ENCODE data around the gene LAMB1. TPM values are rescaled to one million over a fixed set of nuclear protein-coding genes. Genes with fewer than 3 reads are reported as not detected.

The LAMB1 gene
- total RNA-seq, 1 donor from 2014 or later: 303 TPM

DNA sequence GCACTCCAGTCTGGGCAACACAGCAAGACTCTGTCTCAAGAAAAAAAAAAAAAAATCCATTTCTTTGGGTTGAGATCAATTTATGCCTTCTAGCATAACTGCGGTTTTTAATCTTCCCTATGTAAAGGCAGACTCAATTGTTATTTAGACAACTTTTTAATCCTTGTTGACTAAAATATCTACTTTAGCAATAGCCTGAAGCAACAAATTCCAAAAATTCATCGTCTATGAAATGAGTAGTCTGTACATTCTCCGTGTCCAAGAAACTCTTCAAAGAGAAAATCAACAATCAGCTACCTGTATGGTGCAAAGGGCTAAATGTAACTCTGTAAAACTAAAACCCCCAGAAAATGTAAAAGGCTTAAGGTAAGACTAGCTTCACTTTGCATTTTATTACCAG, 22.8 kb downstream of the LAMB1 start:
- no peak for DNase-seq (ENCODE audit: low spot score)
- intact Hi-C loops (cut with DNase I): no loop called here
- no peak for ATAC-seq

DNA sequence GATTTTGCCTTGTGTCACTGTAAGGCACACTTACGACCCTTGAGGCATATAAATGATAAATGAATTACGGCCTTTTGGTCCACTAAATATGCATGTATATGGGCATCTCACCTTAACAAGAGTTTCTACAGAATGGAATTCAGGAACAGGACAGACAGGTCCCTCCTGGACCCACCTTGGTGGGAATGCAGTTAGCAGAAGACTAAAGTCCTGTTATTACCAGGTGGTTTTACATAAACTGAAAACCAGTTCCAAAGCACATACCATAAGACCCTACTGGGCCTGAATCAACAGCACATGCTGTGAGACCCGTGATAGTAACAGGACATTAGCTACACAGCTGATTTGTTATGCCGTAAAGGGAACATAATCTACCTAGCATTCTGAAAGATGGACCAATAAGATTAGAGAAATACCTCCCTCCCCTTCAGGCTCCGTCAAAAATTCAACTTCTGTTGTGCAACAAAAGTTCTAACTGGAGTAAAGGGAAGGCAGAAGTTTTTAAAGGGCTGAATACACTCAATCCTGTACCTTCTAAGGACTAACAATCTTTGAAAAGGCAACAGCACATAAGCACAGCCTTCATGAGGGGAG, 24.0 kb downstream of the LAMB1 start:
- DNase-seq (ENCODE audit: low spot score): no peak
- no peak for ATAC-seq
- intact Hi-C loops (cut with DNase I): no loop called here

DNA sequence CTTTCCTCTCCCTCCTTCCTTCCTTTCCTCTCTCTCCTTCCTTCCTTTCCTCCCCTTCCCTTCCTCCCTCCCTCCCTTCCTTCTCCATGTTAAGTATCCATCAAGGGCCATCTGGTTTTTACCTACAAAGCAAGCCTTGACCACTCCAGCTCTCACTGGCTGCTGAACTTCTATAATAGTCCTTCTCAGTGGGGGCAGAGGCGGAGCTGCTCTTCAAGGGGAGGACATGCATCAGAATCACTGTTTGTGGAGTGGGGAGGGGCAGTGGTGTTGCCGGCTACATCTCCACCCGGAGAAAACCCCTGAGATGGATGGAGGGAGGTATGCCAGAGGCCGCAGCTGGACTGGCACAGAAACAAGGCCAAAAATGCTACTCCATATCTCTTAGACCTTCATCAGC, 25.9 kb downstream of the LAMB1 start:
- DNase-seq (ENCODE audit: low spot score): no peak
- no peak for ATAC-seq
- intact Hi-C loops (cut with DNase I): no loop called here

DNA sequence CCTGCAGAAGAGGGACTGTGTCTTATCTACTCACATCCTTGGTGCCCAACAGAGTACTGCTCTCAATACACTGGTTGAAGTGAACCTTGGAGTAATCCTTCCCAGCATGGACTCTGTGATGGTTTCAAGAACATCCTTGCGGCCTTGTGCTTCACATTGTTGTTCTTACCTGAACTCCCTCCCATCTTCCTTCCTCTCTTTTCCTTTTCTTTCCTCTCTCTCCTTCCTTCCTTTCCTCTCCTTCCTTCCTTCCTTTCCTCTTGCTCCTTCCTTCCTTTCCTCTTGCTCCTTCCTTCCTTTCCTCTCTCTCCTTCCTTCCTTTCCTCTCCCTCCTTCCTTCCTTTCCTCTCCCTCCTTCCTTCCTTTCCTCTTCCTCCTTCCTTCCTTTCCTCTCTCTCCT, 26.3 kb downstream of the LAMB1 start:
- ATAC-seq: no peak
- no peak for DNase-seq (ENCODE audit: low spot score)
- intact Hi-C loops (cut with DNase I): no loop called here

DNA sequence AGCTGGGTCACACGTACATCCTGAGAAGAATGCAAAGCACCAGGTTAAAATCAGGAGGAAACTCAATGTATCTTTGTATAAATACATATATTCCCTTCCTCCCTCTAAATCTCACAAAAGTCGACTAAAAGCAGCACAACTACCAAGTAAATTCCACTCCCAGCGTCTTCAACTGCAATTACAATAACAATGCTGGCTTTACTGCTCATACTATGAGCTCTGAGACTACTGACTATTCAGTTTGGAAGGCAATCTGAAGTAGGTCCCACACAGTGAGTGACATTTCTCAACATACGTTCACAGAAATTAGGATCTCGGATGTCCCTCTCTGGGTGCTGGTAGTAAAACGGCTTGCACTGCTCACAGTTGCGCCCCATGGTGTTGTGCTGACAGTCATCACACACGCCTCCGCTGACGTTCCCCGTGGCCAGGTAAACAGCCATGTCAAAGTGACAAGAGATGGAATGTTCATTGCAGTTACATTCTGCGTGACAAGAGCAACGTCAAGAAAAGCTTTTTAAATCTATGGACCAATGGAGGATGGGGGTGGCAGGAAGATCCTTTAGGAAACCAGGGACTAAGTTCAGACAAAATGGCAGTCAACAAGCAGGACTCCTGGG, 27.5 kb downstream of the LAMB1 start:
- intact Hi-C loops (cut with DNase I): no loop called here
- DNase-seq (ENCODE audit: low spot score) (no peak), ATAC-seq (no peak)

DNA sequence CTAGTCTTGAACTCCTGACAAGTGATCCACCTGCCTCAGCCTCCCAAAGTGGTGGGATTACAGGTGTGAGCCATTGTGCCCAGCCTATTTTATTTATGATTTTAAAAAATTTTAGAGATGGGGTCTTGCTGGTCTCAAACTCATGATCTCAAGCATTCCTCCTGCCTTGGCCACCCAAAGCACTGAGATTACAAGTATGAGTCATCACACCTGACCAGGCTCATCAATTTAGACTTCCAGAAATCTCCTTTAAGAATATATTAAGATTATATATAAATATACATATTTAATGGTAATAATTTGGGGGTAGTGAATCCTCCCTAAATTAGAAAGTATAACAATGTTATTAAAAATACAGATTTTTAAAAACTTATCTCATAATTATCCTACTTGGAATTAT, 29.1 kb downstream of the LAMB1 start:
- intact Hi-C loops (cut with DNase I): no loop called here
- no peak for ATAC-seq
- DNase-seq (ENCODE audit: low spot score): no peak

DNA sequence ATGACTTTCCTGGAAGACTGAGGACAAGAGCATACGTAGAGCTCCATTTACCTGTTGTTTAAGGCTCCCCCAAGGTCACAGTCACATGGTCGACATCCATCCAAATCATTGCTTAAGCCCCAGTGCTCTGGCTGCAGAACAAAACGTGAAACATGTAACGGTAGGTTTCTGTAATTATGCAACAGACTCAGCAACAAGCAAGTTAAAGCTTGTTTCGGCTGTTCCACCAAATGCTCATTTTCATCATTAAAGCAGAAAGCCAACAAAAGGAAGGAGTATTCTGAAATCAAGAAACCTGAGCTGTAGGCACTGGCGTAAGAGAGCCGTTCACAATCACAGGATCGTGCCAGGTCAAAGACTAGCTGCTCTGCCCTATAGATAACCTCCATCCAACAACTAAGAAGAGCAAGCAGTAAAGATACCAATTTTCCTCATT, 30.0 kb downstream of the LAMB1 start:
- intact Hi-C loops (cut with DNase I): no loop called here
- no peak for DNase-seq (ENCODE audit: low spot score)
- ATAC-seq: peak; percentile 23

DNA sequence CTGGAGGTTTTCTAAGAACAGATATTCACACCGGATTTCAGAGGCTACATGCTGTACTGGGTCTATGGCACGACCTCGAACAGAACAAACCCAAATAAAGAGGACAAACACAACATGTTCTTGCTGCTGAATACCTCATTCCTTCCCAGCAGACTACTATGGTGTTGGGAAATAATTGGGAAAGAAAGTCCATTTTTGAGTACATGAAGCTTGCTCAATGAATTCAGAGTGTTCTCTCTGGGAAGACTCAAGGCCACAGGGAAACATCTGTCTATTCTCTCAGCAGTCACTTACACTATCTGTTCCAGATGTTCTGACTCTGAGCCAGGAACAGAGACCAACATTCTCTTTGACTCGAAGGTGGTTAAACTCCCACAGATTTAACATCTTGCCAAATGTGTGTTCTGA, 30.9 kb downstream of the LAMB1 start:
- intact Hi-C loops (cut with DNase I): no loop called here
- ATAC-seq (peak; percentile 97), DNase-seq (ENCODE audit: low spot score) (no peak)

DNA sequence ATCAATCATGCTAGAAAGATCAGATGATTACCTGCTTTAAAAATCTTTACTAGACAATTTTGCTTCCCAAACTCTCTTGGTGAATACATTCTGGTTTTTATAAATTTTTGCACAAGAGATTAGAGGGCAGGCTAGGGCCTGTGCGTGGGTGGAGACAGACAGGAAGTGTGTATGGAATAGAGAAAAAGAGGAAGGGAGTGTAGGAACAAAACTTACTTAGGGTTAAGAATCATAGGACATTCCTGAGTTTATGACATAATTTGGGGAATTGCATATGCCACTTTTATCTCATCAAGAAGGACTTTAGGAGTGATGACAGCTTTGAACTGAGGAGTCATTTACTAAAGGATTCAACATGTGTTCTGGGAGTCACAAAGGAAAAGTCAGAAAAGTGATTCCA, 31.3 kb downstream of the LAMB1 start:
- DNase-seq (ENCODE audit: low spot score): no peak
- peak; percentile 67 for ATAC-seq
- intact Hi-C loops (cut with DNase I): no loop called here

DNA sequence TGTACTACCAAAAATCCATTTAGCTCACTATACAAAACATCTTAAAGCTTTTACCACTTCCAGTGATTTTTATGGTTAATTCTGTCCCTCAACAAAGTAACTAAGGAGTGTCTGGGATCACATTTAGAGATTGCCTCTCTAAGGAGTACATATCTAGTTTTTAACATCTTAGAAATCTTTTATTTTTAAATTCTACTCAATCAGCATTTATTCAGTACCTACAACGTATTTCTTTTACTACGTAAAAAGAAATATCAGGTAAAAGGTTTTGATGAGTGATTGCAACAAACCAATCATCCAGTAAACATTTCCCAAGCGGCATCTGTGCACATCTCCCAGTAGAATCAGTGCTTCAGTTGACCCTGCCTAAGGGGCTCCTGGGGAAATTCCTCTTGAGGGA, 31.9 kb downstream of the LAMB1 start:
- ATAC-seq: no peak
- intact Hi-C loops (cut with DNase I): no loop called here
- no peak for DNase-seq (ENCODE audit: low spot score)

DNA sequence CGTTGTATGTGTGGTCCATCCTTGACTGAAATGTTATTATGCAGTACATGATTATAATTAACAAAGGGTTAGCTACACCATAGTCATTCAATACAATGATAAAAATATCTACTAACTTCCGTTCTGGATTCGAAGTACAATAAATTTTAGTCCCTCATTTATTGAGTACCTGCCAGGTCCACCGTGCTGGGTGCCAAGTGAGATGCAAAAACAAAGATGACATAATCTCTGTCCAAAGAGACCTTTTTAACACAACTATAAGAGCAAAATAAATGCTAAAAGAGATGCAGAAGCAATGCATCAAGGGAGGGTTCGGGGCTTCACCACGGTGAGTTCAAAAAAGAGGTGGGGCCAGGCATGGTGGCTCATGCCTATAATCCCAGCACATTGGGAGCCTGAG, 33.1 kb downstream of the LAMB1 start:
- intact Hi-C loops (cut with DNase I): no loop called here
- DNase-seq (ENCODE audit: low spot score): no peak
- ATAC-seq: no peak

DNA sequence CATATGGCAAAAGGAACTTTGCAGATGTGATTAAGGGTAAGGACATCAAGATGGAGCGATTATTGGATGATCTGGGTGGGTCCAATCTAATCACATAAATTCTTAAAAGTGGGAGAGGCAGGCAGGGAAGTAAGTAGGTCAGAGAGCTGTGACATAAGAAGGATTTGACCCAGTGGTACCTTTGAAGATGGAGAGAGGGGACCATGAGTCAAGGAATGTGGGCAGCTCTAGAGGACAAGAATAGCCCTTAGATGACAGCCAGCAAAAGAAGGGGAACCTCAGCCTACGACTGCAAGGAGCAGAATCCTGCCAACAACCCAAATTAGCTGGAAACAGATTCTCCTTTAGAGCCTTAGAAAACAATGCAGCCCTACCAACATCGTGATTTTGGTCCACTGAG, 34.5 kb downstream of the LAMB1 start:
- no peak for DNase-seq (ENCODE audit: low spot score)
- no peak for ATAC-seq
- intact Hi-C loops (cut with DNase I): no loop called here

DNA sequence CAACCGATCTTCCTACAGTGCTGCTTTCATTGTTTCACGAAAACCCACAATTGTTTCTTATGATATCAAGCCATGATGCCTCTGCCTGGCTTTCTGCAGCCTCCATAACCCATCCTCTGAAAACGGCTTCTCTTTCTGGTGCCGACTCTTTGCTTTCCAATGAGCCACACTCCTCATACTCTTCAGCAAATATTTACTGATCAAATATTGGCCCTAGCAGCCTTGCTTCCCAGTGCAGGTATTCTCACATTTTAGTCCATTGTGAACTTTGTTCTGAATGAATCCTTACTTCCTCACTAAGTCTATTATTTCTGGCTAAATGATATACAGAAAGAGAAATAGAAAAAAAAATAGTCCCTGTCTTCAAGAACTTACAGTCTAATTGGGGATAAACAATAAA, 35.5 kb downstream of the LAMB1 start:
- DNase-seq (ENCODE audit: low spot score): no peak
- no peak for ATAC-seq
- intact Hi-C loops (cut with DNase I): no loop called here

DNA sequence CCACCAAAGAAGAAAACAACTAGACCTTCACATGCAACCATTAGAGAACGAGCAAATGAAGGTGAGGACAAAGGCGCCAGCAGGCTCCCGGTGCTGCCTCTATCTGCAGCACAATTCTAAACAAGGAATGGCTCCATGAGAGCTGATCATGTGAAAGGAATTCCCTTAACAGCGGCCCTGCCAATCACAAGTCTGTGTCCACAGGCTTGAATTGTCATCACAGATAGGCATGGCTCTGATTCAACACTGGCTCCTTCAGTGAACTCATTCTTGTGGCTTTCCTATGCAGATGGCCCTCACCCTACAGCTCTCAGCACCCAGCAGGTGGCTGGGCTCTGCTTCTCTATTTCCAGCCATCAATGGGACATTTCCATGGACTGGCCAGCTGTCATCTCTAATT, 36.2 kb downstream of the LAMB1 start:
- intact Hi-C loops (cut with DNase I): no loop called here
- DNase-seq (ENCODE audit: low spot score) (no peak), ATAC-seq (no peak)

DNA sequence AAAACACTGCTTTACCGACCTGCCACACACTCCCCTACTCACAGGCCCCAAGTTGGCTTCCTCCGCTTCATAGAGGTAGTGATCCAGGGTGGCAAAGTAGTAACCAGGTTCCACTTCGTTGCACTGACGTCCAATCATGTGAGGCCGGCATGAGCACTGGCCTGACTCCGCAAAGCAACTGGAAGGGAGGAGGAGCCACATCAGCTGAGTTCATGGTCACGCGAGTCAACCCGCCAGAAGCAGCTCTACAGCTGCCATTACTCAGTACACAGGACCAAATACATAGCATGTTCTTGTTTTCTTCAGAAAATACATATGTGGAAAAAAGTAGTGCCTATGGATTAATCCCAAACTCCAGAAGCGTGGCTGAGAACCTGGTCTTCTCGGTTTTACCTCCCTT, 38.5 kb downstream of the LAMB1 start:
- ATAC-seq (no peak), DNase-seq (ENCODE audit: low spot score) (no peak)
- intact Hi-C loops (cut with DNase I): no loop called here

DNA sequence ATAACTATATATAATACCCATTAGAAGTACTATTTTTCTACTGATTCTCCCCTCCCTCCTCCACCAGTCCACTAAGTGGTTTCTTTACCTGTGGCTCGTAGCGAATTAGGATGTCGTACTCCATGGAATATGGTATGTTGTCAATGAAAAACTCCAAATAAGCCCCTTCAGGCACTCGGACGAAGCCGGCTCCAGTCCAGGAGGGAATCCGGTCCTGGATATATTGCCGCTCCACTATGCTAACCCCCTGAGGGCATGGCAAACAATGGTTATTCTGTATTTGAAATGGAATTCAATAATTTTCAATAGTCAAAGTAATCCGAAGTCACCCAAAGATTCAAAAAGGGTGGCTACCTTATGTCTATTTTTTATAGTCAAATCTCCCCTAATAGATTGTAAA, 40.1 kb downstream of the LAMB1 start:
- intact Hi-C loops (cut with DNase I): no loop called here
- ATAC-seq: no peak

DNA sequence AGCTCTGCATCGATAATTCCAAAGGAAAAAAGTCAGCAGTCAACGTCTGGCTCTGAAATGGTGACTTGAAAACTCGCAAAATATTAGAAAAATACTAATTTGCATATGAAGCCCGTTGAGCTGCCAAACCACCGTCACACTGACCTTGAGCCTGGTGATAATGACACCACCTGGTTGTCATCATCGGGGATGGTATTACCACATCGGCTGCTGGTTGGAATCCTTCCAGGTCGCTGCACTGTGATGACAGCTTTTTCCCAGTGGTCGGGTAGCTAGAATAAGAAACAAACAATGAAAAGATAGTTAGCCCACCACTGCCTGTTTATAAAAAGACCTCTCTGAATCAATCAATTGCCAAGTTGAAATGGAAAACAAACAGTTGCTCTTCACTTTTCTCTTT, 41.6 kb downstream of the LAMB1 start:
- ATAC-seq (peak; percentile 43), DNase-seq (ENCODE audit: low spot score) (no peak)
- intact Hi-C loops (cut with DNase I): no loop called here

More for the DNA sequence above, 40.1 kb downstream of the LAMB1 start:
- DNase-seq (ENCODE audit: low spot score): no peak

DNA sequence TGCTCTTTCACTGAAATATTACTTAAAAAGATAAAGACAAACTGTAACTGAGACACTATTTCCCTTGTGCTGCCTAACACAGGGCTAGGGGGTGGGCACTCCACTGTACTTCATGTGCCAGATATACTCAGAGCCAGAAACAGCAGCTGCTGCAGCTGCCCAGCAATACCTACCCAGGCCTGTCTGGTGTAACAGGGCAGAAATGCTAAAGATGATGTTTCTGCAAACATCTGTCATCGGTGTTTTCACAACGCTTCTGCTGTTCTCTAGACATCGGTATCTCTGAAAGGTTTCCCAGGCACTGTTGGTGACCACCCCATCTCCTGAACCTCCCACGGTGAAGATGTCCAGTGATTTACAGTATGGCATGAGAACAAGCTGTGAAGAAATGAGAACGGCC, 42.7 kb downstream of the LAMB1 start:
- no peak for DNase-seq (ENCODE audit: low spot score)
- intact Hi-C loops (cut with DNase I): no loop called here
- ATAC-seq: no peak

DNA sequence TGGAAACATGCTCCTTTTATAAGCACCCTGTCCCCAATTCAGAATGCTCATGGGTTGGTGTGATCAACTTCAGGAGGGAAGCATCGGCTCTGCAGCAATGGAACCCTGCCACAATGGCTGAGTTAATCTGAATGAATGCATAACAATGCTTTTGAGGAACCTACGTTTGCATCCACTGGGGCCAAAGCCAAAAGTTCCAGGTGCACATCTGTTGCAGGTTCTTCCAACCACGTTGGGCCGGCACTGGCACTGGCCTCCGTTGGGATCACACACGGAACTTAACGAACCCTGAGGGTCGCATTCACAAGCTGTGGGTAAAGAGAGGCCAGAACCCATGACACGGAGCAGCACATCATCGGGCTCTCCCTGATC, 43.4 kb downstream of the LAMB1 start:
- DNase-seq (ENCODE audit: low spot score) (no peak), ATAC-seq (no peak)
- intact Hi-C loops (cut with DNase I): no loop called here

DNA sequence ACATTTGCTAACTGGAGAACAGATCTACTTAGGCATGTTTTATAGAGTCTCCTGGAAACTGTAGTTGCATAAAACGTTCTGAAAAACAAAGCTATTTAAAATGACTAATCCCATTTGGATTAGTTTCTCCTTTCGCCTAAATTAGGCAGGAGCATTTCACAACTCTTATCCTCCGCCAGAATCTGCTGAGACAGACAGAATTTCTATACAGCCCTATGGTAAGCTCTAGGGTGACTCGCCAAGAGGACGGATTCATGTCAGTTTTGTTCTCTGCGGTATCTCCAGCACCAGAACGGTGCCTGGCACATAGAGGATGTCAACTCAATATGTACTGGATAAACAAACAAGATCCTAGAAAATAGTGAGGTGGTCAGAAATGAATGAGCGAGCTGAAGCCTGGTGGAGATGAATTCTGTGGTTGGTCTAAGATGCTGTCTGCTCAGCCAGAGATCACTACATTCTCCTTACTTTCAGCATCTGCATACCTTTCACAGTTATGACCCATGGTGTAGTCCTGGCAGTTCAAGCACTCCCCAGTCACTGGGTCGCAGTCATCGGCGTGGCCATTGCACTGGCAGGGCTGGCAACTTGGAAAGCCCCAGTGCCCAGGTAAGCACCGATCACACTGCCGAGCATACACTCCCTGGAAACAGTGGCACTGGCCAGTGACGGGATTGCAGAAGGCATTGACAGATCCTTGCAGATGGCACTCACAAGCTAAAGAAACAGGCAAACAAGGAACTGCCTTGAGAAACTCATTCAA, 44.0 kb downstream of the LAMB1 start:
- ATAC-seq: peak; percentile 75
- DNase-seq (ENCODE audit: low spot score): no peak
- intact Hi-C loops (cut with DNase I): no loop called here

DNA sequence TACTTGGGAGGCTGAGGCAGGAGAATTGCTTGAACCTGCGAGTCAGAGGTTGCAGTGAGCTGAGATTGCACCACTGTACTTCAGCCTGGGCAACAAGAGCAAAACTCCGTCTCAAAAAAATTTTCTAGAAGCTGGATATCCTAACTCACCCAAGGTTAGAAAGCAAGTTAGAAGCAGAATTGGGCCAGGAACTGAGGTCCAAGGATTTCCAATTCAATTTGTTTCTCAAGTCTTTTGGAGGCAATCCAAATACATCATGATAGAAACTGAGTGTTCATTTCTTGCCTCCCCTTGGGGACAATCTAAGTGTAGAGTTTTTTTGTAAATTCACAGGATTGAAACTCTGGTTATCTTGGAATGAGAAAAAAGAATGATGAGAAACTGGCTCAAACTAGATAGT, 45.5 kb downstream of the LAMB1 start:
- intact Hi-C loops (cut with DNase I): no loop called here
- DNase-seq (ENCODE audit: low spot score) (no peak), ATAC-seq (peak; percentile 85)

All from sciatic nerve (tissue), 2 donors.